ENCODE data around the gene LOXL1.

LOXL1 gene

DNA sequence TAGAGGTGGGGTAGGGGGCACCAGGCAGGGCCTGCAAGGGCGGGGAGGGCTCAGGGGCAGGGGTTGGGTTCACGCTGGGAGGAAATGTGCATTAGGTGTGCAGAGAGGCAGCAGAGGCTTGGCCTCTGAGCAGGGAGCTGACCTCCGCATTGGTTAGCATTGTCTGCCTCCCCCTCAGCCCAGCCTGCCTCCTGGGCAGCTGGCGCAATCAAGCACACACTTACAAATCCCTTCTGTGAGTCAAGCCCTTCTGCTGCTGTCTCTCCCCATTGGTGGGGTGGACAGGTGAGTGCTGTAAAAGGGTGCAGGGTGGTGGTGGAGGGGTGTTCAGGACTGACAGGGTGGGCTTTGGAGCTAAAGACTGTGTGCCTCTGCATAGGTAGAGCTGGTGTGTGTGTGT is 9.3 kb downstream of the LOXL1 start:
- TF ChIP-seq CEBPB (IDR thresholded peaks at IDR 0.05): no peak
- TF ChIP-seq TEAD4 (IDR thresholded peaks at IDR 0.05): no peak

DNA sequence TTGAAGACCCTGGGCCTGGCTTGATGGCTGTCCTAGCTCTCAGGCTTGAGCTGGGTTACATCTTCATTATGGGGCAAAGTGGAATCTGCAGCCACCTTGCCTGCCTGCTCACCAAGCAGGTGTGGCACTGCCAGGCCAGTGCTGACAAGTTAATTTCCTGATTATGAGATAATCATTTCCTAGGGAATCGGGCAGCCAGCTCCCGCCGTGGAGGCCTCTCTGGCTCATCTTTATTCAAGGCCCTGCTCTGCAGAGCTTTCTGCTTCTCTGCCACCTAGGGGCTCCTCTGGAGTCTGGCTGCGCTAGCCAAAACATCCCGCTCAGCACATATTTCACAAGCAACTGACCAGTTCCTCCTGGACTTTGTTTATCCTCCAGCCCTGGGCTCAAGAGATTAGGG is 9.9 kb downstream of the LOXL1 start:
- TF ChIP-seq, protein P1, sequence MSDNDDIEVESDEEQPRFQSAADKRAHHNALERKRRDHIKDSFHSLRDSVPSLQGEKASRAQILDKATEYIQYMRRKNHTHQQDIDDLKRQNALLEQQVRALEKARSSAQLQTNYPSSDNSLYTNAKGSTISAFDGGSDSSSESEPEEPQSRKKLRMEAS (IDR thresholded peaks at IDR 0.05): no peak
- no peak for TF ChIP-seq CEBPB (IDR thresholded peaks at IDR 0.05)
- TF ChIP-seq NFIC (IDR thresholded peaks at IDR 0.05): no peak
- TF ChIP-seq EP300 (IDR thresholded peaks at IDR 0.05; ENCODE audit: borderline replicate concordance): no peak
- no peak for TF ChIP-seq RAD21 (IDR thresholded peaks at IDR 0.05; ENCODE audit: low read depth)
- no peak for TF ChIP-seq FOXM1 (IDR thresholded peaks at IDR 0.05; ENCODE audit: borderline replicate concordance, low read depth)
- TF ChIP-seq ZBTB7A (IDR thresholded peaks at IDR 0.05; ENCODE audit: low read depth): no peak
- no peak for TF ChIP-seq TAF1 (IDR thresholded peaks at IDR 0.05; ENCODE audit: low read depth)
- TF ChIP-seq CREB1 (IDR thresholded peaks at IDR 0.05; ENCODE audit: low read depth): no peak
- TF ChIP-seq YY1 (IDR thresholded peaks at IDR 0.05; ENCODE audit: low read depth): no peak
- TF ChIP-seq, protein P2, sequence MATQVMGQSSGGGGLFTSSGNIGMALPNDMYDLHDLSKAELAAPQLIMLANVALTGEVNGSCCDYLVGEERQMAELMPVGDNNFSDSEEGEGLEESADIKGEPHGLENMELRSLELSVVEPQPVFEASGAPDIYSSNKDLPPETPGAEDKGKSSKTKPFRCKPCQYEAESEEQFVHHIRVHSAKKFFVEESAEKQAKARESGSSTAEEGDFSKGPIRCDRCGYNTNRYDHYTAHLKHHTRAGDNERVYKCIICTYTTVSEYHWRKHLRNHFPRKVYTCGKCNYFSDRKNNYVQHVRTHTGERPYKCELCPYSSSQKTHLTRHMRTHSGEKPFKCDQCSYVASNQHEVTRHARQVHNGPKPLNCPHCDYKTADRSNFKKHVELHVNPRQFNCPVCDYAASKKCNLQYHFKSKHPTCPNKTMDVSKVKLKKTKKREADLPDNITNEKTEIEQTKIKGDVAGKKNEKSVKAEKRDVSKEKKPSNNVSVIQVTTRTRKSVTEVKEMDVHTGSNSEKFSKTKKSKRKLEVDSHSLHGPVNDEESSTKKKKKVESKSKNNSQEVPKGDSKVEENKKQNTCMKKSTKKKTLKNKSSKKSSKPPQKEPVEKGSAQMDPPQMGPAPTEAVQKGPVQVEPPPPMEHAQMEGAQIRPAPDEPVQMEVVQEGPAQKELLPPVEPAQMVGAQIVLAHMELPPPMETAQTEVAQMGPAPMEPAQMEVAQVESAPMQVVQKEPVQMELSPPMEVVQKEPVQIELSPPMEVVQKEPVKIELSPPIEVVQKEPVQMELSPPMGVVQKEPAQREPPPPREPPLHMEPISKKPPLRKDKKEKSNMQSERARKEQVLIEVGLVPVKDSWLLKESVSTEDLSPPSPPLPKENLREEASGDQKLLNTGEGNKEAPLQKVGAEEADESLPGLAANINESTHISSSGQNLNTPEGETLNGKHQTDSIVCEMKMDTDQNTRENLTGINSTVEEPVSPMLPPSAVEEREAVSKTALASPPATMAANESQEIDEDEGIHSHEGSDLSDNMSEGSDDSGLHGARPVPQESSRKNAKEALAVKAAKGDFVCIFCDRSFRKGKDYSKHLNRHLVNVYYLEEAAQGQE (IDR thresholded peaks at IDR 0.05; ENCODE audit: low read depth): no peak
- TF ChIP-seq, protein P3, sequence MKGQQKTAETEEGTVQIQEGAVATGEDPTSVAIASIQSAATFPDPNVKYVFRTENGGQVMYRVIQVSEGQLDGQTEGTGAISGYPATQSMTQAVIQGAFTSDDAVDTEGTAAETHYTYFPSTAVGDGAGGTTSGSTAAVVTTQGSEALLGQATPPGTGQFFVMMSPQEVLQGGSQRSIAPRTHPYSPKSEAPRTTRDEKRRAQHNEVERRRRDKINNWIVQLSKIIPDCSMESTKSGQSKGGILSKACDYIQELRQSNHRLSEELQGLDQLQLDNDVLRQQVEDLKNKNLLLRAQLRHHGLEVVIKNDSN (IDR thresholded peaks at IDR 0.05): no peak
- TF ChIP-seq TCF12 (IDR thresholded peaks at IDR 0.05; ENCODE audit: low read depth): no peak
- no peak for TF ChIP-seq TEAD4 (IDR thresholded peaks at IDR 0.05)
- no peak for TF ChIP-seq EGR1 (IDR thresholded peaks at IDR 0.05)

DNA sequence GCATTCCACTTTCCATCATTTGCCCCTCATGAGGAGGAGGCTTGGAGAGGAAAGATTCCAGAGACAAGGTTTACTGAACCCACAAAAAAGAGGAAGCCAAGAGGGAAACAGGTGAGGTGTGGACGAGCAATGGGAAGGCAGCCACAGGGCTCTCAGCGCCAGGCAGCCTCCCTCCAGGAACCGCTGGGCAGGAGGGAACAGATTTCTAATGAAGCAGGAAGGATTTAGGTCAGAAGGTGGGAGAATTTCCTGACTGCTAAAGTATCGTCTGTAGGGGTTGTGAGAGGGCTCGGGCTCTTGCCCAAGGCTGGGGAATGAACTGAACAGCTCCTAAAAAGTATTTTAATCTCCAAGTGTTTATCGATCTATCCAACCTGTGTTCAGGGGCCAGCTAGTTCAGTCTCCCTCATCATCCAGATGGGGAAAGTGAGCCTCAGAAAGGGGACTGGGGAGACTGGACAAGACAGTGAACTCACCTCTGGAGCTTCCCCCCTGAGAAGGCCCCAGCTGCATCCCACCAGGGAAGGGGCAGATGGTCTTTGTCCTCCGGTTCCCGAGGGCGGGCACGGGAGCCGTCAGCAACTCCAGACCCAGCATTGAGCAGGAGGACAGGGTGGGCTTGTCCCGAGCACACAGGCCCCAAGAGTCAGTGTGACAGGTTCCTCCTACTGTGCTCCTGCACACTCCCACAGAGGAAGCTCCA is 10.5 kb downstream of the LOXL1 start:
- TF ChIP-seq, protein P3 (IDR thresholded peaks at IDR 0.05): no peak
- TF ChIP-seq TCF12 (IDR thresholded peaks at IDR 0.05; ENCODE audit: low read depth): no peak
- TF ChIP-seq, protein P2 (IDR thresholded peaks at IDR 0.05; ENCODE audit: low read depth): no peak

DNA sequence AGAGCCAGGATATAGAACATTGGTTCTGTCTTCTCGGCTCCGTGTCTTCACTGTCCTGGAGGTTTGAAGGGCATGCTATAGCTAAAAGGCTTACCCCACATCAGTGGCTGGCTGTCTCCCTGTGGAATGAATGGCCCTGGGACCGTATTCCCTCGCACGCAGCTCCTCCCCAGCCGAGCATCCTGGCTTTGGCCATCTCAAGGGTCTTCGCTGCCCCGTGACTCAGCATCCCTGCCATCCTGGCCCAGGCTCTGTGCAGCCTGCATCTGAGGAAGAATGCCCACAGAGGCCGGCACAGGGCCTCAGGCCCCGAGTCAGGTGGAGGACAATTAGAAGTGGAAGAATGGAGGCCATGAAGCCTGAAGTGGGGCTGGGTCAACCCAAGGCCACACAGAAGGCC is 11.0 kb downstream of the LOXL1 start:
- no peak for TF ChIP-seq RAD21 (IDR thresholded peaks at IDR 0.05; ENCODE audit: low read depth)
- TF ChIP-seq FOXM1 (IDR thresholded peaks at IDR 0.05; ENCODE audit: borderline replicate concordance, low read depth): no peak
- no peak for TF ChIP-seq TAF1 (IDR thresholded peaks at IDR 0.05; ENCODE audit: low read depth)
- TF ChIP-seq CREB1 (IDR thresholded peaks at IDR 0.05; ENCODE audit: low read depth): no peak
- no peak for TF ChIP-seq YY1 (IDR thresholded peaks at IDR 0.05; ENCODE audit: low read depth)
- no peak for TF ChIP-seq TEAD4 (IDR thresholded peaks at IDR 0.05)
- TF ChIP-seq, protein P3 (IDR thresholded peaks at IDR 0.05): no peak
- TF ChIP-seq CEBPB (IDR thresholded peaks at IDR 0.05): no peak
- TF ChIP-seq, protein P1 (IDR thresholded peaks at IDR 0.05): no peak
- TF ChIP-seq, protein P2 (IDR thresholded peaks at IDR 0.05; ENCODE audit: low read depth): no peak
- no peak for TF ChIP-seq ZBTB7A (IDR thresholded peaks at IDR 0.05; ENCODE audit: low read depth)
- TF ChIP-seq EP300 (IDR thresholded peaks at IDR 0.05; ENCODE audit: borderline replicate concordance): no peak
- no peak for TF ChIP-seq NFIC (IDR thresholded peaks at IDR 0.05)
- no peak for TF ChIP-seq EGR1 (IDR thresholded peaks at IDR 0.05)
- no peak for TF ChIP-seq TCF12 (IDR thresholded peaks at IDR 0.05; ENCODE audit: low read depth)
